ENCODE measurements around the gene PRDX1. TPM values are rescaled to one million over a fixed set of nuclear protein-coding genes. Genes with fewer than 3 reads are reported as not detected.

The PRDX1 gene
- total RNA-seq, 1 experiment from 2014 or later: 1,108 TPM

DNA sequence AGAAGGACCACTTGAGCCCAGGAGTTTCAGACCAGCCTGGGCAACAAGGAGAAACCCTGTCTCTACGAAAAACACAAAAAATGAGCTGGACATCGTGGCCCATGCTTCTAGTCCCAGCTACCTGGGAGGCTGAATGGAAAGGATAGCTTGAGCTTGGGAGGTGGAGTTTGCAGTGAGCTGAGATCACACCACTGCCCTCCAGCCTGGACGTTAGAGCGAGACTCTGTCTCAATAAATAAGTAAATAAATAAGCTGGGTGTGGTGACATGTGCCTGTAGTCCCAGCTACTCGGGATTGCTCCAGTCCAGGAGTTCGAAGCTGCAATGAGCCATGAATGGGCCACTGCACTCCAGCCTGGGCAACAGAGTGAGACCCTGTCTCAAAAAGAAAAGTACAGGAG is 32.5 kb upstream of the PRDX1 start:
- H3K27me3 ChIP-seq (replicated peaks; ENCODE audit: insufficient read depth, low read depth, low read length, poor library complexity): no peaks in the 10 kb centered on the region
- no peak for DNase-seq (ENCODE audit: low spot score)
- no peaks in the 10 kb centered on the region for H3K9me3 ChIP-seq (ENCODE audit: low read depth, low read length, poor library complexity, severe bottlenecking)
- POLR2A ChIA-PET (ENCODE audit: low non-redundant PET): no interaction called here
- H3K4me1 ChIP-seq (ENCODE audit: insufficient read depth, low read length, poor library complexity, severe bottlenecking): peaks cover 11% of the 10 kb centered on the region
- CTCF ChIA-PET: interaction anchor here (0.6 kb wide), 1 partner anchor 196 kb away, joined by 3 read pairs; no protein-coding TSS in a partner anchor
- peaks cover 26% of the 10 kb centered on the region for H3K36me3 ChIP-seq (ENCODE audit: insufficient read depth, low read length, poor library complexity, severe bottlenecking)
- BruUV-seq (replicated peaks): no TSS peak
- TF ChIP-seq, protein P1, sequence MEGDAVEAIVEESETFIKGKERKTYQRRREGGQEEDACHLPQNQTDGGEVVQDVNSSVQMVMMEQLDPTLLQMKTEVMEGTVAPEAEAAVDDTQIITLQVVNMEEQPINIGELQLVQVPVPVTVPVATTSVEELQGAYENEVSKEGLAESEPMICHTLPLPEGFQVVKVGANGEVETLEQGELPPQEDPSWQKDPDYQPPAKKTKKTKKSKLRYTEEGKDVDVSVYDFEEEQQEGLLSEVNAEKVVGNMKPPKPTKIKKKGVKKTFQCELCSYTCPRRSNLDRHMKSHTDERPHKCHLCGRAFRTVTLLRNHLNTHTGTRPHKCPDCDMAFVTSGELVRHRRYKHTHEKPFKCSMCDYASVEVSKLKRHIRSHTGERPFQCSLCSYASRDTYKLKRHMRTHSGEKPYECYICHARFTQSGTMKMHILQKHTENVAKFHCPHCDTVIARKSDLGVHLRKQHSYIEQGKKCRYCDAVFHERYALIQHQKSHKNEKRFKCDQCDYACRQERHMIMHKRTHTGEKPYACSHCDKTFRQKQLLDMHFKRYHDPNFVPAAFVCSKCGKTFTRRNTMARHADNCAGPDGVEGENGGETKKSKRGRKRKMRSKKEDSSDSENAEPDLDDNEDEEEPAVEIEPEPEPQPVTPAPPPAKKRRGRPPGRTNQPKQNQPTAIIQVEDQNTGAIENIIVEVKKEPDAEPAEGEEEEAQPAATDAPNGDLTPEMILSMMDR (conservative IDR thresholded peaks at IDR 0.05; ENCODE audit: low read depth, low read length): no peak
- TF ChIP-seq EZH2 (IDR thresholded peaks at IDR 0.05; ENCODE audit: borderline replicate concordance, low read depth, low read length, poor library complexity, severe bottlenecking): no peak
- H3K27ac ChIP-seq (ENCODE audit: low read depth, low read length, poor library complexity, severe bottlenecking): no peak overlapping the region
- no peak overlapping the region for H3K4me3 ChIP-seq (ENCODE audit: low read depth, low read length, poor library complexity, severe bottlenecking)
- intact Hi-C loops (cut with micrococcal nuclease; ENCODE audit: unreplicated experiment): no loop called here

DNA sequence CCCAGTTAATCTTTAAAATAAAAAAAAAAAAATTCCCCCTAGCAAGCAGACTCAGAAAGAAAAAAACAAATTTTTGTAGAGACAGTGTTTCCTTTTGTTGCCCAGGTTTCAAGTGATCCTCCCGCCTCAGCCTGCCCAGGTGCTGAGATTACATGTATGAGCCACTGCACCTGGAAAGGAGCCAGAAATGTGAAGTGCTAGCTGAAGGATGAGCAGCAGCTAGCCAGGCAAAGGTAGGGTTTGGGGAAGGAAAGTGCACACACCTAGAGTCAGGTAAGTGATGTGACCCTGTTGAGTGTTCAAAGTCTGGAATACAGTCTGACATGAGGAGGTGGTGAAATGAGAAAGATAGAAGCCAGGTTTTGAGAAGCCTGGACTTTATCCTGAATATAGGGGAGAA is 30.6 kb upstream of the PRDX1 start:
- BruUV-seq (replicated peaks): no TSS peak
- POLR2A ChIA-PET (ENCODE audit: low non-redundant PET): no interaction called here

DNA sequence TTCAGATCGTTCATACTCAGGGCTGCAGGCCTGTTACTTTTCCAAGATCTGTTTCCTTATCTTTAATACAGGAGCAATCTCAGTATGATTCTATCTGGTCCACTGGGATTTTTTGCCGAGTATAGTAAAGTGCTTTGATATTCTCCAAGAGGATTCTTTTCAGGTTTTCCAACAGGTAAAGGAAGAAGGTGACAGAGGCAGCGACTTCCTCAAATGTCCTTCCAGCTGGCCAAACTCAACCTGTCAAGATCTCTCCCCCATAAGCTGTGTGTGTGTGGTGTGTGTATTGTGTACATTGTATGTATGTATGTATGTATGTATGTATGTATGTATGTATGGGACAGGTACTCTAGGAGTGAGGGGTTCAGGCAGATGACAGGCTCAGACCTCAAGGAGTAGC is 30.0 kb upstream of the PRDX1 start:
- intact Hi-C loops (cut with micrococcal nuclease; ENCODE audit: unreplicated experiment): loop anchor here (2.0 kb wide), 1 partner anchor 29 kb away; no protein-coding TSS in a partner anchor
- no TSS peak for BruUV-seq (replicated peaks)
- H3K36me3 ChIP-seq (ENCODE audit: insufficient read depth, low read length, poor library complexity, severe bottlenecking): peaks cover 26% of the 10 kb centered on the region
- H3K4me1 ChIP-seq (ENCODE audit: insufficient read depth, low read length, poor library complexity, severe bottlenecking): peaks cover 11% of the 10 kb centered on the region
- ChIA-PET CTCF (no interaction called here), POLR2A (ENCODE audit: low non-redundant PET) (interaction anchor here (1.2 kb wide), 1 partner anchor 31 kb away, joined by 6 read pairs; no protein-coding TSS in a partner anchor)
- H3K9me3 ChIP-seq (ENCODE audit: low read depth, low read length, poor library complexity, severe bottlenecking): no peaks in the 10 kb centered on the region
- peak overlapping the region; percentile 69 for H3K4me3 ChIP-seq (ENCODE audit: low read depth, low read length, poor library complexity, severe bottlenecking)
- no peak for DNase-seq (ENCODE audit: low spot score)
- peak overlapping the region; percentile 27 for H3K27ac ChIP-seq (ENCODE audit: low read depth, low read length, poor library complexity, severe bottlenecking)
- TF ChIP-seq, protein P1 (conservative IDR thresholded peaks at IDR 0.05; ENCODE audit: low read depth, low read length): no peak
- TF ChIP-seq EZH2 (IDR thresholded peaks at IDR 0.05; ENCODE audit: borderline replicate concordance, low read depth, low read length, poor library complexity, severe bottlenecking): no peak
- H3K27me3 ChIP-seq (replicated peaks; ENCODE audit: insufficient read depth, low read depth, low read length, poor library complexity): no peaks in the 10 kb centered on the region

More for the DNA sequence above, 30.6 kb upstream of the PRDX1 start:
- intact Hi-C loops (cut with micrococcal nuclease; ENCODE audit: unreplicated experiment): no loop called here
- Histone ChIP-seq H3K27ac (ENCODE audit: low read depth, low read length, poor library complexity, severe bottlenecking) (no peak overlapping the region), H3K27me3 (replicated peaks; ENCODE audit: insufficient read depth, low read depth, low read length, poor library complexity) (no peaks in the 10 kb centered on the region), H3K4me1 (ENCODE audit: insufficient read depth, low read length, poor library complexity, severe bottlenecking) (peaks cover 11% of the 10 kb centered on the region), H3K36me3 (ENCODE audit: insufficient read depth, low read length, poor library complexity, severe bottlenecking) (peaks cover 26% of the 10 kb centered on the region), H3K9me3 (ENCODE audit: low read depth, low read length, poor library complexity, severe bottlenecking) (no peaks in the 10 kb centered on the region), H3K4me3 (ENCODE audit: low read depth, low read length, poor library complexity, severe bottlenecking) (peak overlapping the region; percentile 69)
- TF ChIP-seq, protein P1 (conservative IDR thresholded peaks at IDR 0.05; ENCODE audit: low read depth, low read length): no peak
- TF ChIP-seq EZH2 (IDR thresholded peaks at IDR 0.05; ENCODE audit: borderline replicate concordance, low read depth, low read length, poor library complexity, severe bottlenecking): no peak
- DNase-seq (ENCODE audit: low spot score): no peak
- CTCF ChIA-PET: no interaction called here

Data from A673 (cell line).